Naive B cell (primary cell): ENCODE data around the gene OPN1LW. TPM values are rescaled to one million over a fixed set of nuclear protein-coding genes. Genes with fewer than 3 reads are reported as not detected.

Source experiments
- ATAC-seq, 2 donors: fragments of 150-1000 bp; cut with Tn5 transposase; 2 replicates each; pipeline ENCODE4 v1.10.0; 2021; ENCODE audit warnings: low read depth in 2 of 2, mild to moderate bottlenecking in 2 of 2, moderate library complexity in 2 of 2
- DNase-seq: peaks from one replicate; pipeline ENCODE4 v3.0.0; 2022
- H3K27ac Mint-ChIP-seq, 6 donors: one replicate each; pipeline ENCODE4 v1.8.0; 2020 to 2022; ENCODE audit warnings: mild to moderate bottlenecking in 6 of 6, mixed read lengths in 6 of 6, moderate library complexity in 5 of 6, inconsistent platforms in 2 of 6
- H3K27me3 Mint-ChIP-seq, 3 donors: one replicate each; pipeline ENCODE4 v1.8.0; 2021 to 2022; ENCODE audit warnings: mixed read lengths in 3 of 3, mild to moderate bottlenecking in 1 of 3
- H3K36me3 Mint-ChIP-seq, 2 donors: one replicate each; pipeline ENCODE4 v1.8.0; 2020 to 2022; ENCODE audit warnings: mixed read lengths in 2 of 2, inconsistent platforms in 1 of 2, mild to moderate bottlenecking in 1 of 2
- H3K4me1 Mint-ChIP-seq, 3 donors: one replicate each; pipeline ENCODE4 v1.8.0; 2020 to 2022; ENCODE audit warnings: mixed read lengths in 3 of 3, inconsistent platforms in 1 of 3, mild to moderate bottlenecking in 1 of 3, moderate library complexity in 1 of 3
- H3K4me3 Mint-ChIP-seq, 8 donors: one replicate each; pipeline ENCODE4 v1.8.0; 2020 to 2022; ENCODE audit warnings: mild to moderate bottlenecking in 8 of 8, mixed read lengths in 8 of 8, moderate library complexity in 8 of 8, inconsistent platforms in 2 of 8
- H3K9me3 Mint-ChIP-seq, 7 donors: one replicate each; pipeline ENCODE4 v1.8.0; 2020 to 2022; ENCODE audit warnings: mixed read lengths in 7 of 7, mild to moderate bottlenecking in 5 of 7, inconsistent platforms in 2 of 7, moderate library complexity in 1 of 7
- polyA plus RNA-seq, 6 donors: library from polyadenylated mRNA; unstranded; fragments of 300-500 nt; fragmentation: Illumina TruSeq; gene quantifications; one replicate each; pipeline ENCODE4 v1.2.3, GENCODE V29; 2021; ENCODE audit warnings: low read depth in 6 of 6

The OPN1LW gene
- polyA plus RNA-seq, 6 donors from 2014 or later, result not detected

- Mint-ChIP-seq H3K4me3 (no peak overlapping the region), H3K36me3 (no peaks in the 10 kb centered on the region), H3K4me1 (peaks cover 4 to 14% (median 9%) of the 10 kb centered on the region in 3 donors), H3K27ac (no peak overlapping the region), H3K9me3 (peaks cover 0 to 8% (median 4%) of the 10 kb centered on the region in 7 donors), H3K27me3 (no peaks in the 10 kb centered on the region)
- ATAC-seq, result no peak
- DNase-seq, result no peak
Observed at GRCh38 chrX:154120567-154120966, 23.5 kb upstream of the OPN1LW start.

- H3K36me3 Mint-ChIP-seq, result no peaks in the 10 kb centered on the region
- no peak overlapping the region for H3K4me3 Mint-ChIP-seq
- ATAC-seq, result no peak
- H3K27ac Mint-ChIP-seq, result no peak overlapping the region
- no peaks in the 10 kb centered on the region for H3K27me3 Mint-ChIP-seq
- no peak for DNase-seq
- peaks cover 4 to 14% (median 9%) of the 10 kb centered on the region in 3 donors for H3K4me1 Mint-ChIP-seq
- H3K9me3 Mint-ChIP-seq, result peaks cover 0 to 8% (median 4%) of the 10 kb centered on the region in 7 donors
Observed at GRCh38 chrX:154121207-154121606, 22.8 kb upstream of the OPN1LW start.

DNA sequence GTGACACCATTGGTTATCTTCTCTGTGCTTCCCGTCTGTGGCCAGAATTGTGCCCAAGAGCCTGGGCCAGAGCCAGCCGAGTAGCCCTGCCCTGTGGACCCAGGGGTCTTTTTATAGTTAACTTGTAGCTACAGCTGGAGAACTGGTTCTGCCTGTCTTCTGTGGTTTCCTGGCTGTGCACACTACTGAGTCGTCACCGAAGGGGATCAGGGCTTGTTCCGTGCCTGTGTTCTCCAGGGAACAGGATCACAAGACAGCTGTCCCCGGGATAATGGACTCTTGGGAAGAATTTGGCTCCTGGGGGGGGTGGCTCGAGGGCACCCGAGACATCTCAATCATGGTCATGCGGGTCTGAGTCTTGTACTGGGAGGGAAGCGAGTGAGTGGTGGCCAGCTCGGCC lies 22.1 kb upstream of the OPN1LW start:
- Mint-ChIP-seq H3K36me3 (no peaks in the 10 kb centered on the region), H3K4me3 (no peak overlapping the region), H3K27me3 (no peaks in the 10 kb centered on the region), H3K9me3 (peaks cover 0 to 8% (median 4%) of the 10 kb centered on the region in 7 donors), H3K27ac (peak overlapping the region in 1 of 6 donors; percentile 62), H3K4me1 (peaks cover 4 to 14% (median 9%) of the 10 kb centered on the region in 3 donors)
- ATAC-seq (no peak), DNase-seq (no peak)

GRCh38 chrX:154123241-154124219 lies 20.5 kb upstream of the OPN1LW start:
- Mint-ChIP-seq H3K36me3 (no peaks in the 10 kb centered on the region), H3K9me3 (peaks cover 0 to 8% (median 2%) of the 10 kb centered on the region in 7 donors), H3K4me1 (peaks cover 4 to 14% (median 9%) of the 10 kb centered on the region in 3 donors), H3K27me3 (no peaks in the 10 kb centered on the region), H3K4me3 (peak overlapping the region in 6 of 8 donors; percentile 34 to 71 (median 55)), H3K27ac (peak overlapping the region in 4 of 6 donors; percentile 36 to 72 (median 53))
- DNase-seq (no peak), ATAC-seq (peak; percentile 69 to 76)

GRCh38 chrX:154125391-154126040 lies 18.5 kb upstream of the OPN1LW start:
- Mint-ChIP-seq H3K4me3 (peak overlapping the region in 2 of 8 donors; percentile 32 to 66), H3K27ac (peak overlapping the region in 1 of 6 donors; percentile 23), H3K9me3 (peaks cover 0 to 6% (median 2%) of the 10 kb centered on the region in 7 donors), H3K36me3 (no peaks in the 10 kb centered on the region), H3K27me3 (no peaks in the 10 kb centered on the region), H3K4me1 (peaks cover 4 to 14% (median 9%) of the 10 kb centered on the region in 3 donors)
- DNase-seq (no peak), ATAC-seq (no peak)

- no peaks in the 10 kb centered on the region for H3K27me3 Mint-ChIP-seq
- peak overlapping the region in 1 of 6 donors; percentile 23 for H3K27ac Mint-ChIP-seq
- no peak for ATAC-seq
- H3K4me1 Mint-ChIP-seq, result peaks cover 4 to 14% (median 9%) of the 10 kb centered on the region in 3 donors
- DNase-seq, result no peak
- peaks cover 0 to 2% (median 0%) of the 10 kb centered on the region in 7 donors for H3K9me3 Mint-ChIP-seq
- H3K36me3 Mint-ChIP-seq, result no peaks in the 10 kb centered on the region
- H3K4me3 Mint-ChIP-seq, result no peak overlapping the region
Observed at GRCh38 chrX:154126101-154126500, 17.9 kb upstream of the OPN1LW start.

DNA sequence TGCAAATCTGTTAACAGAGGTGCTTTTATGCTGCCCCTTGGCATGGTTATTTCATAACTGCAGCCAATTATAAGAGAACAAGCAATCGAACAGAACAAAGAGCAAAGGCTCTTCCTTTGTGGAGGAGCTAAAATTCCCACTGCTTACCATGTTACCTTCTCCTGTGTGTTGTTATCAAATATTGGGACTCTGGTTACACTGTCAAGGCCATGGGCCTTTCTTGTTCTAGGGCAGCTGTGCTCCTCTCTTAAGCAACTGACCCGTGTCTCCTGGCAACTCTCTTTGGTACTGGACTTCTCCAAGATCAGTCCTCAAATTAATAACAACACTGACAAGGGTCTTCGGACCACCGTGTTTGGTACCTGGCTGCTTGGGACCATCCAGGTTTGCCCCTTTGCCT lies 12.1 kb upstream of the OPN1LW start:
- no peak for DNase-seq
- Mint-ChIP-seq H3K27me3 (no peaks in the 10 kb centered on the region), H3K36me3 (no peaks in the 10 kb centered on the region), H3K4me1 (peaks cover 4 to 15% (median 11%) of the 10 kb centered on the region in 3 donors), H3K27ac (no peak overlapping the region), H3K4me3 (no peak overlapping the region), H3K9me3 (no peaks in the 10 kb centered on the region)
- ATAC-seq, result no peak

DNA sequence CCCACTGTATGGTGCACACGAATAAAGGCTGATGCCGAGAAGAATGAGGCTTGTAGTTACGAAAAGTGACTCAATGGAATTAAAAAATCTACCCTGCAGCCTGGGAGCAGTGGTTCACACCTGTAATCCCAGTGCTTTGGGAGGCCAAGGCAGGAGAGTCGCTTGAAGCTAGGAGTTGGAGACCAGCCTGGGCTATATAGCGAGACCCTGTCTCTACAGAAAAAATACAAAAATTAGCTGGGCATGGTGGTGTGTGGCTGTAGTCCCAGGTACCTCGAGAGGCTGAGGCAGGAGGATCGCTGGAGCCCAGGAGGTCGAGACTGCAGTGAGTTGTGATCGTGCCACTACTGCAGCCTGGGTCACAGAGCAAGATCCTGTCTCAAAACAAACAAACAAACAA lies 11.7 kb upstream of the OPN1LW start:
- DNase-seq (no peak), ATAC-seq (no peak)
- peaks cover 4 to 19% (median 11%) of the 10 kb centered on the region in 3 donors for H3K4me1 Mint-ChIP-seq
- no peaks in the 10 kb centered on the region for H3K36me3 Mint-ChIP-seq
- no peaks in the 10 kb centered on the region for H3K9me3 Mint-ChIP-seq
- H3K27me3 Mint-ChIP-seq, result no peaks in the 10 kb centered on the region
- no peak overlapping the region for H3K4me3 Mint-ChIP-seq
- no peak overlapping the region for H3K27ac Mint-ChIP-seq

DNA sequence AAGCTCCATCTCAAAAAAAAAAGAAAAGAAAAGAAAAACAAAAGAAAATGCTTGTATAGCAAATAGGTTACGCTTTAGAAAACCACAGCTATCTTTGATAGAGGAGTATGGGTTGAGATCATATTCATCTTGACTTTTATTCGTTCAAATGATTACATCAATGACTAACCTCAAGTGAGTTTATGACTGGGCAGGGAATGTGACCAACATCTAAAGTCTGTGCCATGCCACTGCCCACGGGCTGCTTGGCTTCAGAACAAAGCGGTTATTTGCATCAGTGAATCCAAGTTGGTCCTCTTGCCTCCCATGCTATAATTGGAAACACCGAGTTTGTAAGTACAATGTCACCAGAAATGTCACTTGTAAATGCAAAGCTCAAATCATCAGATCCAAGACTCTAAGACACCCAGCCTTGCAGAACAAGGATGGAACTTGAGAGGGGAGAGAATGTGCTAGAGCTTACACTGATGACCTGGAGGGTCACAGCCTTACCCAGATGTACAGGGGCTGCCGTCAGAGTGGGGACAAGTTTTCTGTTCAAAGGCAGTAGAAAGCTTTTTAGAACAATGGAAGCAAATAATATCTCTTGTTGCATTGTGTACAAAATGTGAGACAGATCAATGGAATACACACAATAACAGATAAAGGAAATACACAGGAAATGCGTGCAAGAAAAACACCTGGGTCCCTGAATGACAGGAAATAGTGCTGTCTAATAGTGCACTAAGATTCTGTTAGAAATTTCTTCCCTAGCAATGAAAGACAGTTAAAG lies 8.4 kb upstream of the OPN1LW start:
- ATAC-seq, result peak; percentile 34 to 44
- DNase-seq, result peak; percentile 15
- H3K27ac Mint-ChIP-seq, result peak overlapping the region in 5 of 6 donors; percentile 11 to 94 (median 82)

GRCh38 chrX:154136627-154137161 lies 7.3 kb upstream of the OPN1LW start:
- ATAC-seq, result peak; percentile 86 to 88
- DNase-seq, result peak; percentile 79
- Mint-ChIP-seq H3K9me3 (no peaks in the 10 kb centered on the region), H3K4me1 (peaks cover 4 to 20% (median 16%) of the 10 kb centered on the region in 3 donors), H3K27ac (peak overlapping the region; percentile 52 to 95 (median 87)), H3K4me3 (peak overlapping the region; percentile 68 to 92 (median 84)), H3K27me3 (no peaks in the 10 kb centered on the region), H3K36me3 (no peaks in the 10 kb centered on the region)

More for the DNA sequence above, 8.4 kb upstream of the OPN1LW start:
- no peaks in the 10 kb centered on the region for H3K9me3 Mint-ChIP-seq
- no peaks in the 10 kb centered on the region for H3K27me3 Mint-ChIP-seq
- H3K36me3 Mint-ChIP-seq, result no peaks in the 10 kb centered on the region
- peak overlapping the region; percentile 13 to 83 (median 62) for H3K4me3 Mint-ChIP-seq
- H3K4me1 Mint-ChIP-seq, result peaks cover 4 to 20% (median 11%) of the 10 kb centered on the region in 3 donors

- no peak for DNase-seq
- no peaks in the 10 kb centered on the region for H3K9me3 Mint-ChIP-seq
- peaks cover 4 to 20% (median 16%) of the 10 kb centered on the region in 3 donors for H3K4me1 Mint-ChIP-seq
- peak overlapping the region in 3 of 6 donors; percentile 12 to 54 (median 34) for H3K27ac Mint-ChIP-seq
- no peaks in the 10 kb centered on the region for H3K27me3 Mint-ChIP-seq
- peak overlapping the region in 1 of 8 donors; percentile 60 for H3K4me3 Mint-ChIP-seq
- no peaks in the 10 kb centered on the region for H3K36me3 Mint-ChIP-seq
- no peak for ATAC-seq
Observed at GRCh38 chrX:154138857-154139256, 5.2 kb upstream of the OPN1LW start.

DNA sequence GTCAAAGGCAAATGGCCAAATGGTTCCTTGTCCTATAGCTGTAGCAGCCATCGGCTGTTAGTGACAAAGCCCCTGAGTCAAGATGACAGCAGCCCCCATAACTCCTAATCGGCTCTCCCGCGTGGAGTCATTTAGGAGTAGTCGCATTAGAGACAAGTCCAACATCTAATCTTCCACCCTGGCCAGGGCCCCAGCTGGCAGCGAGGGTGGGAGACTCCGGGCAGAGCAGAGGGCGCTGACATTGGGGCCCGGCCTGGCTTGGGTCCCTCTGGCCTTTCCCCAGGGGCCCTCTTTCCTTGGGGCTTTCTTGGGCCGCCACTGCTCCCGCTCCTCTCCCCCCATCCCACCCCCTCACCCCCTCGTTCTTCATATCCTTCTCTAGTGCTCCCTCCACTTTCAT lies 3.8 kb upstream of the OPN1LW start:
- no peaks in the 10 kb centered on the region for H3K27me3 Mint-ChIP-seq
- H3K36me3 Mint-ChIP-seq, result no peaks in the 10 kb centered on the region
- H3K27ac Mint-ChIP-seq, result peak overlapping the region in 1 of 6 donors; percentile 18
- ATAC-seq (no peak), DNase-seq (no peak)
- H3K9me3 Mint-ChIP-seq, result no peaks in the 10 kb centered on the region
- H3K4me1 Mint-ChIP-seq, result peaks cover 4 to 19% (median 16%) of the 10 kb centered on the region in 3 donors
- H3K4me3 Mint-ChIP-seq, result no peak overlapping the region
